Frontal cortex (tissue), 4 donors: ENCODE data around the gene USP4. TPM values are rescaled to one million over a fixed set of nuclear protein-coding genes. Genes with fewer than 3 reads are reported as not detected.

Source experiments
- DNase-seq, 2 donors: peaks; one replicate each; pipeline ENCODE4 v3.0.0; 2012; ENCODE audit warnings: low spot score in 2 of 2
- FAIRE-seq: peaks from 2 replicates; lab custom pipeline; 2012; peaks lifted over from hg19 to GRCh38; lab: Jason Lieb, UNC
- total RNA-seq: library from RNA; depleted of rRNA; stranded (reverse); fragments of >200 nt; gene quantifications from one replicate; pipeline ENCODE4 v1.2.3, GENCODE V29; 2014
- donor health status: control.
- donor health status: control.
- donor health status: control.

USP4 gene
- total RNA-seq, 1 donor from 2014 or later = 22.0 TPM

DNA sequence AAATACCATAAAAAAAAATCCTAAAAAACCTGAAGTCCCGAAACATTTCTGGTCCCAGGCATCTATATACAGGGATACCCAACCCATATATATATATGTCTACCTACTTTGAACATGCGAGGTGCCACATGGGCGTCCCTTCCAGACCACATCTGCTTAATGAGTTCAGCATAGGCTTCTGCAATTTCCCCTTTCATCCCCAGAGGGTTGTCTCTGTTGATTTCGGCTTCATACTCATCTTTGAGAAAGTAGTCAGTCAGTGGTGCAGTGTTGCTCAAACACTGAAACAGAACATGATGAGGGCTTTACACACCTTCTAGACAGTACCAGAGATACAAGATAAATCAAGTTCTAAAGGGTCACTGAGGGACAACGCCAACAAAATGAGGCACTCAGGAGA lies 34.2 kb downstream of the USP4 start:
- no peak for FAIRE-seq
- DNase-seq = no peak

DNA sequence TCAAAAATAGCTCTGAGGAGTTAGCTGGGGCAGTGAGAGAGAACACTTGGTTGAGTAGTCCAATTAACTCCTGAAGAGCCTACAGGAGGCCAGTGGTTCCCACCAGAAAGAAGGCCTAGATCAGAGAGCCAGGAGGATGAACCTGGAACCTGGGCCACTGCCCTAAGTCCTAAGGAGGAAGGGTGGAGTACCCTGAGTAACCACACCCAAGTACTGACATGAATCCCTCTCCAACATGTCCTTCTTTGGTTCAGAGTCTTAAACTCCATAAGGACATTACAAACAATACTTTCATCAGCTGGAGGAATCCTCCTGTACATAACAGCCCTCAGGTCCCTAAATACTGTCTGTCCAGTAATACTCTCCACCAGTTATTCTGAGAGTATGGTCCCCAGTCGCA lies 37.2 kb downstream of the USP4 start:
- FAIRE-seq (no peak), DNase-seq (no peak)

DNA sequence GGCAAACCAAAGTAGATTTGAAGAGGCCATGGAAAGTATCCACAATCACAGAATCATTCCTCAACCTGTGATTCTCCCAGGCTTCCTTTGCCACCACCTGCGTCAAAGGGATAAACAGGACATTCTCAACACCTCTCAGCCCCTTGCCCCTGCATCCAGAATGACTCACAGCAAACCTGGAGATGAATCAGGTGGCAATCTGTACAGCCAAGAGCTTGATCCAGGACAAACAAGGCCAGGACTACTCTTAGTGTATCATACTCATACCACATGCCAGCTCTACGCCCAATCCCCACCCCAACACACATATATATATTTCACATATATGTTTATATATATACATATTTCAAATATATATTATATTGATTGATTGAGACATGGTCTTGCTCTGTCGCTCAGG lies 39.3 kb downstream of the USP4 start:
- FAIRE-seq = no peak

DNA sequence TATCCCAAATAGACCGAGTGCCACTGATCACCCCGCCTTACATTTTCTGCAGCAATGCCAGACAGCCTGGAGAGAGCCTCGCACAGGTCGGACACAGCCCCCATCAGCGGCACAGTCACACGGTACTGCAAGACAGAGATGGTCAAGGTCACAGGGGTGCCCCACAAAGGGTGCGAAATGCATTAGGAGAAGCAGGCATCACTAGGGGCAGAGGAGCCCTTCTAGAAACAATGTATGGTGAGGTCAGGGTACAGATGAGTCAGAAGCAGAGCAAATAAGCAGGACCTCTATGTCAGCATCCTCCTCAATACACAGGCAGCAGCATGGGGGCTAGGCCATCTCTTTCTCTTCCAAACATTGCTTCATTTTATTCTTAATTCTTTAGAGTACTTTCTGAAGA lies 41.3 kb downstream of the USP4 start:
- no peak for FAIRE-seq

More for the DNA sequence above, 39.3 kb downstream of the USP4 start:
- no peak for DNase-seq

DNA sequence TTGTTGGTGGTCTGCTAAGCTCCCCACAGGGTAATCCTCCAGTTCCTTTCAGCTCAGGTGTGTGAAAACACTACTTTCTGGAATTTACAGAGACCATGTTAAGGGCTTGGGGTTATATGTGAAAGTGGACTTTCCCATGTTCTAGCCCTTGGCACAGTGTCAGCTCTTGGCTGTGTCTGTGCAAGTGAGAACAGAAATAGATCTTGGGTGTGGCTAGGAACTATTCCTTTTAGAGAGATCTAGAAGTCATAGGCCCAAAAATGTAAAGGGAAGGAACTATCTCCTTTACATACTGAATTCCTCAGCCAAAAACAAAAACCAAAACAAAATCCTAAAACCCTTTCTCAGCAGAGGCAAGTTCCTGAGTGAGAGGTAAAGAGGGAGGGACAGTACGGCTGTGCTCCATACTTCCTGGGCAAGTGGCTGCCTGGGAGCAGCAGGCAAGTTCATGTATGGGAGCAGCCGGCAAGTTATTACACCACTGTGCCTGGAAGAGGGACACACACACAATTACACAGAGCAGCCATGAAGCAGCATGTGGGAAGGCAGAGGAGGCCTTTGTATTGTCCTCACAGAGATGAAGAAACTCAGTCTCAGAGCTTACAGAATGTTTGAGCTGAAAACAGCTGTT lies 43.0 kb downstream of the USP4 start:
- no peak for DNase-seq
- no peak for FAIRE-seq

More for the DNA sequence above, 41.3 kb downstream of the USP4 start:
- no peak for DNase-seq

DNA sequence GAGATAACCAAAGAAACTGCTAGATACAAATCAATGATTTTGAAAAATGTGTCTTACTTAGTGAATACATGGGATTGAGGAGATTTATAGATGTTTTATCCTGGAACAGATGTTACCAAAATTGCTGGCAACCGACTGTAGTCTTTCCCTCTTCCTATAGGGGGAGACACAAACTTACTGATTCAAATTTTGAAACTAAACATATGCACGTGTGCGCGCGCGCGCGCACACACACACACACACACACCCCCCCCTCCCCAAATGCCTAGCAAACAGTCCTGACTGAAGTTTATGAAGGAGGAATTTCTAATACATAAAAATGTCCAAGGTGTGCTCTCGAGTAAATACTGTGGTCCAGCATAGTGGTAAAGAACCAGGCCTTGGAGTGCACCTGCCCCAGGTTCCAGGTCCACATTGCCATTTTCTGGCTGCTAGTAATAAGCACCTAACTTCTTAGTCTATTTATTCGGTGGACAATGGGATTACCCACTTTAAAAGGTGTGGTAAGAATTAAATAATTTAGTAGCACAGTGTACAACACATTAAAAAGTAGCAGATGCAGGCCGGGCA lies 44.3 kb downstream of the USP4 start:
- FAIRE-seq = no peak
- DNase-seq = peak in 1 of 2 donors; percentile 52

DNA sequence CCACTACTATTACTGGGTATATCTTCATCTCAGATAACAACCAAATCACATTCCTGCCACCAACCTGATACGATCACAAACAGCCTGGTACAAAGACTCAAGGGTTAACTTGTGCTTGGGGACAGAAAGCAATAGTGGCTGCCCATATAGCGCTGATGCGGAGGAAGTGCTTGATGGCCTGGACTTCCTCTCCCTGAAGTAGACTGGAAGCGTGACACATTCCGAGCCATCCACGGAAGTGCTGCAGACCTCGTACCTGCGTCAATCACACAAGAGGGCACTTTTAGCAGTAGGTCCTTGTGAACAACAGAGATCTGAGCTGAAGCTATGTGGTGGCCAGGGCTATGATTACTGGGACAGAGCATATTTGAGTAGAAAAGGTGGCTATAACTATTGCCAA lies 45.5 kb downstream of the USP4 start:
- no peak for FAIRE-seq
- no peak for DNase-seq

DNA sequence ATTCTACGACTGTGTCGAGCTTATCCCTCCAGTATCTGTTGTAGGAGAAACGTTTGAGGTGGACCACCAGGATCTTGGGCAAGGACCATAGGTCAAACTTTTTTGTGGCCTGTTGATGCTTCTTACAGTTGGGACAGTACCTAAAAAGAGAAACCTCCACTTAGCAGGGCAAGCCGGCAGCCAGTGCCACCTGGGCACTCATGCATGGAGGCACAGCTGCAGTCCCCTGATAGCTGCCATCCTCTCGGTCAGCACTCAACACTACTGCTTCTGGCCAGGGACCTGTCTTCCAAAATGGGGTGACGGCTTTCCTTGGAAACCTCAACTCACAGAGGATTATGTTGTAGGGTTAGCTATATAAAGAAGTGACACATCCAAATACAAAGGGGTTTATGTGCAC lies 55.9 kb downstream of the USP4 start:
- DNase-seq (no peak), FAIRE-seq (no peak)

DNA sequence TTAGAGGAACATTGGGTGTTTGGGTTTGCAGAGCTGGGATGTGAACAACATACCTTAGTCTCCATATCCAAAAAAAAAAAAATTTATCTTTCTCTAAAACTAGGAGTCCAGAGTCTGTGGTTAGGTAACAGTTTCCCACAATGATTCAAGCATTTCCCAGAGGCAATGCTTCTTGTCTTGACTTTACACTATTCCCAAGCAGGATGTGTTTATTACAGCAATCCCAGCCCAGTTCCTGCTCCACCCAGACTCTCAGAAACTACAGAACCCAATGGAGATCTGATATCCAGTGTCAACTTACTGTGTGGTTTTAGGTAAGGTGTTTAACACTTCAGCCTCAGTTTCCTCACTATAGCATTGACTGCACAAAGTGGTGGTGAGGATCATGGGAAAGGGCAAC lies 60.5 kb downstream of the USP4 start:
- no peak for FAIRE-seq
- no peak for DNase-seq

DNA sequence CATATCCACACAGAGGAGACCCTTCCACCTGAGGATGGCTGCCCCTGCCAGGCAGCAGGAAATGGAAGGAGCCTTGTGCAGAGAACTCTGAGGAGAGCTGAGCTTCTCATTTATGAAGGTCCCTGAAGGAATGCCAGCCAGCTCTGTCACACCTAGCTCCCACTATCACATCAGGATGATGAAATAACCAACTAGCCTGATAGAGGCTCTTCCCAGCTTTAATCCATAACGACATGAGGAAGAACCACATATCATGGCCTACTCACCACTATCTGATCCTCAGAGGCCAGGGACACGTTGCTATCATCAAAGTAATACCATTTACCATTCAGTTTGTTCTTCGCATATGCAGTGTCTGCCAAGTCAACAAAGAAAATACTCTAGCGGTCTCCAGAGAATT lies 61.3 kb downstream of the USP4 start:
- no peak for FAIRE-seq

DNA sequence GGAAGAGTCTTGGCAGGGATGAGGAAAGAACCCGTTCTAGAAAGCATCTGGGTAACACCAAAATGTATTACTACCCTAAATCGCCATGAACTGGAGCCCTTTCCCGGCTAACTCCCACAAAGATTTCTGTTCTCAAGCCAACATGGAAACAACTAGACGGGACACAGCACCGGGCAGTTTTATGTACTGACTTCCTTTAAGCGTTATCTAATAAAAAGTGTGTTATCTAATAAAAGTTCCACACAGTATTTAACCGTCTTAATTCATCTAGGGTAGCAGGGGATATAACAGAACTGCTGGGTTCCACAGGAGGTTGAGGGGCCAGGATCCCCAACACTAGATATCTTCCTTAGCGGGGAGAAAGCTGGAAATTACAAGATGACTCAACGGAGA lies 62.5 kb downstream of the USP4 start:
- DNase-seq (peak in 1 of 2 donors; percentile 19), FAIRE-seq (no peak)

More for the DNA sequence above, 61.3 kb downstream of the USP4 start:
- DNase-seq = no peak

DNA sequence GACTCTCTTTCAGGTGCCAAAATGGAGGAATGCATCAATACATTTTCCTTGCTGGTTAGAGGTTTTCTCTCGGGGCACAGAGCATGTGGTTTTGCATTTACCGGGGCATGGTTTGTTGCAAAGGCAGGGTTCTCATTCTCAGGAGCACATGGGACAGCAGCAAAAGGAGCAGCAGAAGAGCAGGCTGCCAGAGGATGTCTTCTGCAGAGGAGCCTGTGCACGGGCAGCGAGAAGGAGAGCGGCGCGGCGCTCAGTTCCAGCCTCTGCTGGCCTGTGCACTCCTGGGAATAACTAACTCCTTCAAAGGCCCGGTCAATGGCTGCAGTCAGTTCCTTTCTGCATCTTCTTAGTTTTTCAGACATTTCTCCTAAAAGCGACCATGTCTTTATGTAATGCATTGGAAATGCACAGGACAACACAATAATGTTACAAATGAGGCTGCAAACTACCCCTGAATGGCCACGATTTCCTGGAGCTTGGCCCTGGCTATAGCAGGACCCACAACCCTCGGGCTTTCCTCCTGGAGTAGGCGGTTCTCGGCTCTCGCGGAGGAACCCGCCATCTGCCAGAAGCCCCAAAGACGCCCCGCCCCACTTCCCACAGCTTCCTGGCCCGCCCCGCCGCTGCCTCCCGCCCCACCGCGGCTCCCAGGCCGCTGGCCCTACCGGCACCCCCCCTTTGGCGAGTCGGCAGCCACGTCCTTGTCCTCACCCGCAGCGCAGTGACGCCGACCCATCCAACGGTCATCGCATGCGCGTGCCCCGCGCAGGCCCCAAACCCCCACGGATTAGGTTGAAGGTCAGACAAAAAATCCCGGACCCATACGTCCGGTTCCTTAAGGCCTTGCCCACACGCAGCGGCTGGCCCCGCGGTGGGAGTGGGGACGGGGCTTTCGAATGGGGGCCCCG lies 63.1 kb downstream of the USP4 start, which contains the start of gene C3orf62:
TSS of gene C3orf62 (minus strand) at position 758 of the 908 bp plus-strand sequence. CDS start at position 398, 360 bp downstream.
- FAIRE-seq (no peak), DNase-seq (peak; percentile 61 to 76)

DNA sequence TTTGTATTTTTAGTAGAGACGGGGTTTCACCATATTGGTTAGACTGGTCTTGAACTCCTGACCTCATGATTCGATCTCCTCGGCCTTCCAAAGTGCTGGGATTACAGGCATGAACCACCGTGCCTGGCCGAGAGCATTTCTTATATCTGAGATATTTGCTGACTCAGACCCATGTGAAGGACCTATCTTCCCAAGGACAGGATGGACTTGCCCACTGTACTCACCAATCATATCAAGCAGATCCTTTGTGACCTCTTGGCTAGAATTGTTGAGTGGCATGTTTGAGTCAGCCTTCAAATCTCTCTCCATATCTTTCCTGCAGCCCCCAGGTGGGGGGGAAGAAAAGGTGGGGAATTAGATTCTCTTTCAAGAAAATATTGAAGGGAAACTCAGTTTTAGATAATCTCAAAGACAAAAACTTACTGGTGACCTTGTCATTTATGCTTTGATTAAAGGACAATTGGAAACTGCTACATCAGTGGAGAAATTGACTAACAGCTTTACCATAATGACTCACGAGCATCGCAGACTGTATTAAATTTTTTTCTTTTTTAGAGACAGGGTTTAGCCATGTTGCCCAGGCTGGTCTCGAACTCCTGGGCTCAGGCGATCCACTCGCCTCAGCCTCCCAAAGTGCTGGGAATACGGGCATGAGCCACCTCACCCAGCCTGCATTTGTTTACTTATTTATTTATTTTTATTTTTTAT lies 65.9 kb downstream of the USP4 start:
- DNase-seq (no peak), FAIRE-seq (no peak)

DNA sequence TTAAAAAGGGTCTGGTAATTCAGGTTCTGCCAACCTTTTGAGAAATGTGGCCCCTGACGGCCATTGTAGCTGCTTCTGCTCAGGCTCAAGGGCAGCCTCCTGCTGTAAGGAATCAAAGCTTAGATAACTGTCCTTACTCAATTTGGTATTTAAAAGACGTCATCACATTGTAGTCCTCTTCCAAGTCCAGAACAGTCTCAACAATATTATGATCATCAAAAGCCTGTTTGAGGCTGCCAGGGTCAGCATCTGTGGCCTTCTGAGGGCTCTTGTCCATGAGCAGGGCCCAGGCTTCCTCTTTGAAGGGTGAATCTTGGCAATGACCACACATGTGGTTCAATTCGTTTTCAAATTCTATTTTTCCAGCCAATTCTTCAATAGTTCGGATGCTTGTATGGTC lies 68.8 kb downstream of the USP4 start:
- DNase-seq = no peak

DNA sequence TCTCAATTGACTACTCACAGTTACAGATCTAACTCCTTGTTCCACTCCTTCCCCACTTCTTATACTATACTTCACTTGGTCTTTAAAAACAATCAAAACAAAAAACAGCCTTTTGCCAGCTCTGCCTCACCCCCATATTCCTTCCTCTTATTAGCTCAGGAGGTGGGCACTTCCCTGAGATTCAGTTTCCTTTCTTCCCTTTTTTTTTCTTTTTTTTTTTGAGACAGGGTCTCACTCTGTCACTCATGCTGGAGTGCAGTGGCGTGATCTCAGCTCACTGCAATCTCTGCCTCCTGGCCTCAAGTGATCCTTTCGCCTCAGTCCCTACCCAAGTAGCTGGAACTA lies 69.7 kb downstream of the USP4 start:
- no peak for DNase-seq
- no peak for FAIRE-seq

More for the DNA sequence above, 68.8 kb downstream of the USP4 start:
- no peak for FAIRE-seq

DNA sequence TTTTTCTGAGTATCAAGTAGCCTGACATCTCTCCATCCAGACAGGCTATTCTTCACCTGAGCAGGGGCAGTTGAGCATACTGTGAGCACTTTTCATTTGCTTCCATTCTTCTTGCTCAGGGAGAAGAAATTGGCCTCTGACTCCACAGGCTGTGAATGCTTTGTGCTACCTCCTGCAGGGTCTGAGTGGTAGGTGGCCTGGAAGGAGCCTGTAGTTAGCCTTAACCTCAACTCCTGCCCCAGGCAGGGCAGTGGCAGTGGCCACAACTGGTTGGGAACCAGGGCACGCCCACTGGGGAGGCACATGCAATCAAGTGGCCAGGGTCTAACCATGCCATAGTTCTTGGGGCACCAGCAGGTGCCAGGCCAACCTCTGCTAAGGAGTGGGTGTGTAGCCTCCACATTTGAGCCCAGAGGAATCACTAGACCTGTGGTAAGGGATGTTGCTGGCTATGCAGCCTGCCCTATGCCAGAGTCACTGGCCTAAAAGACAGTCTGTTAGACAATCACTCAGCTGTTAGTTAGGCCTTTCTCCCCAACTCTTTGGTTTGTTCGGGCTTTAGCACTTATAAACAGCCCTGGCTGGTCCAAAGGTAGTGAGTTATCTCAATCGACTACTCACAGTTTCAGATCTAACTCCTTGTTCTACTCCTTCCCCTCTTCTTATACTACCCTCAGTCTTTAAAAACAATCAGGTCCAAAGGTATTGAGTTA lies 70.3 kb downstream of the USP4 start:
- FAIRE-seq (no peak), DNase-seq (no peak)

DNA sequence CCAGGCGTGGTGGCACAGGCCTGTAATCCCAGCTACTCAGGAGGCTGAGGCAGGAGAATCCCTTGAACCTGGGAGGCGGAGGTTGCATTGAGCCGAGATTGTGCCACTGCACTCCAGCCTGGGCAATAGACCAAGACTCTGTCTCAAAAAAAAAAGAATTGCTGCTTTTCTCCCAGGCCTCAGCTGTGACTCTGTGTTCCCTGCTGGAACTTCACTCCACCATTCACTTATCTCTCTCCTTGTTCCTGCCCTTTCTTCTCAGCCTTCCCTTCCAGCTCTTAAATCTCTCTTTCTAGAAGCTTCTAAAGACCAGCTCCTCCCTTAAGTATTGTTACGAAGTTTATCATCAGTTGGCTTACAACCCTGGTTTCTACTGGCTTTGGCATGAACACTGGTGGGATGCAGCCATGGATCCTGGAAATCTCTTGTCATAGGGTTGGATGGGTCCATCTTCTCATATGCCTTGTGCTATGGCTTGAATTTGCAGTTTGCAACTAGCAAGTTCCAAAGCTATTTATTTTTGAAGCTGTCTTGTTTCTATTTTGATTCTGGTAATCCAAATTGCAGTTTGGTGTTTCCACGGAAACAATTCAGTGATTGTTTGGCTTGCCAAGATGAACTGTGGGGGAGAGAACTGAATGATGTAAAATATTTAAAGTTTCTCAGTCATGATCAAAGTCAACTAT lies 73.3 kb downstream of the USP4 start:
- FAIRE-seq = no peak
- DNase-seq = peak in 1 of 2 donors; percentile 37

DNA sequence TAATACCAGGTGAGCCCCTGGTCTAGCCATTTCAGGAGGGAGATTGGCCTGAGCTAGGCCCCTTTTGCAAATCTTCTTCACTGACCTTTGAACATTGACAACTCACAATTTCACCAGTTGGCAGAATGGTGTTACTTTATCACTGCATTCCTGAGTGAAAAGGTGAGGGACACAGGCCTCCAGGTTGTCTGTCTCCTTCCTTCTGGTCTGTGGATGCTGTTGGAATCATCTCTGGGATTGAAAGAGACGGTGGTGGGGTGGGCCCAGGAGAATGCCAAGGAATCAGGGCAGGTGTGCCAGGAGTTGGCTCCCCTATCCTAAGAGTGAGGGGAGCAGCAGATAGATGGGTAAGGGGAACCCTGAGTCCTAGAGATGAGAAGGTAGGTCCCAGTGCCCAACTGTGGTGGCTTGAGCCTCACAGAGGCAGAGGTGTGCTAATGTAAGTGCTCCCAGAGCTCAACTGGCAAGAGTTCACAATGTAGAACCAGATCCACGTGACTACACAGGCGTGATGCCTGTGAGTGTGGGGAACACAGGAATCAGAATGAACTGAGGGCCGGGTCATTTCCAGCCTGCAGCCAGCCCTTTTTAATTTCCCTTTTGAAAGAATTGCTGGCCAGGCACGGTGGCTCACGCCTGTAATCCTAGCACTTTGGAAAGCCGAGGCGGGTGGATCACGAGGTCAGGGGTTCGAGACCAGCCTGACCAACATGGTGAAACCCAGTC lies 74.0 kb downstream of the USP4 start:
- no peak for DNase-seq
- FAIRE-seq = no peak
